ENCODE data around the gene LINS1.

The LINS1 gene

DNA sequence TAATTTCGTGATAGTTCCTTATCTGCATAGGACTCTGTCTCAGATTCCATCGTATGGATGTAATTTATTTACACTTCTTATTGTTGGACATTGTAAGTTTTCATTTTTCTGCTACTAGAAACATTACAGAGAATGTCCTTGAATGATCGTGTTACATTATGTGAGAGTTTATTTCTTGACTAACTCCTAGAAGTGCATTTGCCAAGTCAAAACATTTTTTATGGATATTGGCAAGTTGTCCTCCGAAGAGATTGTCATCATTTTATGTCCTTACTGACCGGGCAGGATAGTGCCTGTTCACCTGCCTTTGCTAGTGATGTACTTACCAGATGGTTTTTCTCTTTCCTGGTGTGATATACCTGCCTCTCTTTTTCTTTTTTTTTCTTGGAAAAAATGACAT, 13.8 kb upstream of the LINS1 start:
- Histone ChIP-seq H3K9me3 (no peaks in the 10 kb centered on the region), H3K4me3 (ENCODE audit: low read depth in 1 of 2, low read length in 1 of 2) (no peak overlapping the region), H3K36me3 (peaks cover 41% of the 10 kb centered on the region), H3K27ac (no peak overlapping the region), H3K27me3 (no peaks in the 10 kb centered on the region), H3K4me1 (ENCODE audit: control insufficient read depth in 1 of 2, insufficient read depth in 1 of 2, low read depth in 1 of 2, low read length in 1 of 2) (peaks cover 26 to 27% of the 10 kb centered on the region in 2 experiments)
- TF ChIP-seq, protein P1, sequence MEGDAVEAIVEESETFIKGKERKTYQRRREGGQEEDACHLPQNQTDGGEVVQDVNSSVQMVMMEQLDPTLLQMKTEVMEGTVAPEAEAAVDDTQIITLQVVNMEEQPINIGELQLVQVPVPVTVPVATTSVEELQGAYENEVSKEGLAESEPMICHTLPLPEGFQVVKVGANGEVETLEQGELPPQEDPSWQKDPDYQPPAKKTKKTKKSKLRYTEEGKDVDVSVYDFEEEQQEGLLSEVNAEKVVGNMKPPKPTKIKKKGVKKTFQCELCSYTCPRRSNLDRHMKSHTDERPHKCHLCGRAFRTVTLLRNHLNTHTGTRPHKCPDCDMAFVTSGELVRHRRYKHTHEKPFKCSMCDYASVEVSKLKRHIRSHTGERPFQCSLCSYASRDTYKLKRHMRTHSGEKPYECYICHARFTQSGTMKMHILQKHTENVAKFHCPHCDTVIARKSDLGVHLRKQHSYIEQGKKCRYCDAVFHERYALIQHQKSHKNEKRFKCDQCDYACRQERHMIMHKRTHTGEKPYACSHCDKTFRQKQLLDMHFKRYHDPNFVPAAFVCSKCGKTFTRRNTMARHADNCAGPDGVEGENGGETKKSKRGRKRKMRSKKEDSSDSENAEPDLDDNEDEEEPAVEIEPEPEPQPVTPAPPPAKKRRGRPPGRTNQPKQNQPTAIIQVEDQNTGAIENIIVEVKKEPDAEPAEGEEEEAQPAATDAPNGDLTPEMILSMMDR (IDR thresholded peaks at IDR 0.05): no peak

DNA sequence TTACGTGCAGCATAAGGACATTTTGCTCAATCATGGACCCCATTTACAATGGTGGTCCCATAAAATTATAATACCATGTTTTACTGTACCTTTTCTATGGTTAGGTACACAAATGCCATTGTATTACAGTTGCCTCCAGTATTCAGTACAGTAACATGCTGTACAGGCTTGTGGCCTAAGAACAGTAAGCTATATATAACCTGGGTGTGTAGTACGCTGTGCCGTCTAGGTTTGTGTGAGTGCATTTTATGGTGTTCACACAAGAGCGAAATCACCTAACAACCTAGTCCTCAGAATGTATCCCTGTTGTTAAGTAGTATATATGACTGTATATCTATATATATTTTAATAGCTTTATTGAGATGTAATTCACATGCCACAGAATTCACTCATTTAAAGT, 12.9 kb upstream of the LINS1 start:
- Histone ChIP-seq H3K27me3 (no peaks in the 10 kb centered on the region), H3K4me1 (ENCODE audit: control insufficient read depth in 1 of 2, insufficient read depth in 1 of 2, low read depth in 1 of 2, low read length in 1 of 2) (peaks cover 26 to 29% of the 10 kb centered on the region in 2 experiments), H3K36me3 (peaks cover 39% of the 10 kb centered on the region), H3K27ac (no peak overlapping the region), H3K4me3 (ENCODE audit: low read depth in 1 of 2, low read length in 1 of 2) (no peak overlapping the region), H3K9me3 (no peaks in the 10 kb centered on the region)
- TF ChIP-seq, protein P1 (IDR thresholded peaks at IDR 0.05): no peak

DNA sequence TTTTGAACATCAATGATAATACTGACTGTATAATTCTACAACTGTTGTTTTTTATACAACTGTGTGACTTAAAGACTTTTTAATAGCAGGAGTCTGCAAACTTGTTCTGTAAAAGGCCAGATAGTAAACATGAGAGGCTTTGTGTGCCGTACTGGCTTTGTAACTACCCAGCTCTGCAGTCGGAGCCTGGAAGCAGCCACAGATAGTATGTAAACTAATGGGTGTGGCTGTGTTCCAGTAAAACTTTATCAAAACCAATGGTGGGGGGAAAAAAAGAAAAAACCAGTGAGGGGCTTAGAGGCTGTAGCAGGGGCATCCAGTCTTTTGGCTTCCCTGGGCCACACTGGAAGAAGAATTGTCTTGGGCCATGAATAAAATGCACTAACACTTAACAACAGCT, 12.4 kb upstream of the LINS1 start:
- Histone ChIP-seq H3K27me3 (no peaks in the 10 kb centered on the region), H3K9me3 (no peaks in the 10 kb centered on the region), H3K27ac (no peak overlapping the region), H3K4me3 (ENCODE audit: low read depth in 1 of 2, low read length in 1 of 2) (no peak overlapping the region), H3K36me3 (peaks cover 39% of the 10 kb centered on the region), H3K4me1 (ENCODE audit: control insufficient read depth in 1 of 2, insufficient read depth in 1 of 2, low read depth in 1 of 2, low read length in 1 of 2) (peaks cover 26 to 29% of the 10 kb centered on the region in 2 experiments)
- TF ChIP-seq, protein P1 (IDR thresholded peaks at IDR 0.05): no peak

DNA sequence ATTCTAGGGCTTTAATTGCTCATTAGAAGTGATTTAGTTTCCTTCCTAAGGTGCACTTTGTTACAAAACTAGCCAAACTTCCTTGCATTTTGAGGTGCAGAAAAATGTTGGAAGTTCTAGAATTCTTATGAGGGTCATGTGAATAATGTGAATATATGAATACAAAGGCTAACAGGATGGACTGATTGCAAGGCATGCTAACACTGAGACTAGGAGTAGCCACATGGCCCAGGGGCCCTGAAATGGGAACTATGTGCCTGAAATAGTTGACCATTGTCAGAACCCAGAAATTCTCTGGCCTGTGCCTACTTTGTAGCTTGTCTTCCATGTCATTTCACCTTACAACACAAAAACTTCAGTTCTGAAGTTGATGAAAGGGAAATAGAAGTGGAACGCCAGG, 11.2 kb upstream of the LINS1 start:
- Histone ChIP-seq H3K36me3 (peaks cover 31% of the 10 kb centered on the region), H3K9me3 (no peaks in the 10 kb centered on the region), H3K4me3 (ENCODE audit: low read depth in 1 of 2, low read length in 1 of 2) (peak overlapping the region in 1 of 2 experiments; percentile 4), H3K4me1 (ENCODE audit: control insufficient read depth in 1 of 2, insufficient read depth in 1 of 2, low read depth in 1 of 2, low read length in 1 of 2) (peaks cover 26 to 29% of the 10 kb centered on the region in 2 experiments), H3K27me3 (no peaks in the 10 kb centered on the region), H3K27ac (peak overlapping the region; percentile 74)
- TF ChIP-seq, protein P1 (IDR thresholded peaks at IDR 0.05): no peak

DNA sequence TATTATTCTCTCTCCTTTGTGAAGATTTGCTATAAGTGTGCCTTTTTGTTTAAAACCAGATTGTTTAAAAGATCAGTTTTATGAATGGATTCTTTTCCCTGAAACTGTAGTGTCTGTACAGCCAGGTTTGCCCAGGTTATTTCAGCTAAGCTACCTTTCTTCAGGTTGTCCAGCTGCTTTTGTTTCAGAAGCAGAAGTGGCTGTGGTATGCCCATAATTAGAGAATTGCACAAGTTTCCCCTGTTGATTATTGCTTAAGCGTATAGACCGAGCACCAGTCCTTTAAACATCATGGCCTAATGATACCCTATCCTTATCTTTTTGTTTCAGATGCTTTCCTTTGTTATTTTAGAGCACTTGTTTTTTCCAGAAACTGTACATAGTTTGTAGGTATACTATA, 10.6 kb upstream of the LINS1 start:
- no peaks in the 10 kb centered on the region for H3K9me3 ChIP-seq
- H3K27ac ChIP-seq: peak overlapping the region; percentile 74
- TF ChIP-seq, protein P1 (IDR thresholded peaks at IDR 0.05): no peak
- no peaks in the 10 kb centered on the region for H3K27me3 ChIP-seq
- H3K36me3 ChIP-seq: peaks cover 33% of the 10 kb centered on the region
- peaks cover 26 to 29% of the 10 kb centered on the region in 2 experiments for H3K4me1 ChIP-seq (ENCODE audit: control insufficient read depth in 1 of 2, insufficient read depth in 1 of 2, low read depth in 1 of 2, low read length in 1 of 2)
- peak overlapping the region in 1 of 2 experiments; percentile 4 for H3K4me3 ChIP-seq (ENCODE audit: low read depth in 1 of 2, low read length in 1 of 2)

All from neutrophil (primary cell).